ENCODE results near the gene CD69. TPM values are rescaled to one million over a fixed set of nuclear protein-coding genes. Genes with fewer than 3 reads are reported as not detected.

Gene CD69
- polyA plus RNA-seq, 1 donor from 2014 or later: 0.72 TPM

- Histone ChIP-seq H3K9ac (ENCODE audit: low read length) (no peak overlapping the region), H3K4me3 (ENCODE audit: low read length) (no peak overlapping the region), H3K4me2 (ENCODE audit: low read length) (no peak overlapping the region), H4K20me1 (ENCODE audit: insufficient read depth) (no peaks in the 10 kb centered on the region), H3K79me2 (replicated peaks; ENCODE audit: insufficient read depth, low read length) (no peaks in the 10 kb centered on the region), H3K9me3 (ENCODE audit: low read length) (no peaks in the 10 kb centered on the region), H3K36me3 (ENCODE audit: insufficient read depth, low read length) (no peaks in the 10 kb centered on the region), H3F3A (ENCODE audit: insufficient read depth, low read length, poor library complexity, severe bottlenecking) (no peaks in the 10 kb centered on the region), H2AFZ (ENCODE audit: low read depth, low read length) (no peak overlapping the region), H3K9me2 (ENCODE audit: insufficient read depth, low read length) (no peaks in the 10 kb centered on the region), H3K27ac (ENCODE audit: low read length) (no peak overlapping the region), H3K27me3 (ENCODE audit: insufficient read depth, low read depth, low read length) (no peaks in the 10 kb centered on the region)
- no peak for TF ChIP-seq TAF1 (IDR thresholded peaks at IDR 0.05; ENCODE audit: low read depth)
- TF ChIP-seq EZH2 (IDR thresholded peaks at IDR 0.05; ENCODE audit: borderline replicate concordance, insufficient read depth, low read length, poor library complexity, severe bottlenecking): no peak
- TF ChIP-seq MXI1 (conservative IDR thresholded peaks at IDR 0.05; ENCODE audit: poor library complexity, severe bottlenecking): no peak
- no peak for TF ChIP-seq SMC3 (conservative IDR thresholded peaks at IDR 0.05; ENCODE audit: poor library complexity)
- no peak for TF ChIP-seq RAD21 (conservative IDR thresholded peaks at IDR 0.05)
These were observed 36.3 kb upstream of the CD69 start for GRCh38 chr12:9796971-9797370.

- Histone ChIP-seq H3F3A (ENCODE audit: insufficient read depth, low read length, poor library complexity, severe bottlenecking) (no peaks in the 10 kb centered on the region), H3K9ac (ENCODE audit: low read length) (no peak overlapping the region), H3K36me3 (ENCODE audit: insufficient read depth, low read length) (no peaks in the 10 kb centered on the region), H4K20me1 (ENCODE audit: insufficient read depth) (no peaks in the 10 kb centered on the region), H3K79me2 (replicated peaks; ENCODE audit: insufficient read depth, low read length) (no peaks in the 10 kb centered on the region), H3K4me3 (ENCODE audit: low read length) (no peak overlapping the region), H3K9me3 (ENCODE audit: low read length) (no peaks in the 10 kb centered on the region), H3K27me3 (ENCODE audit: insufficient read depth, low read depth, low read length) (no peaks in the 10 kb centered on the region), H2AFZ (ENCODE audit: low read depth, low read length) (no peak overlapping the region), H3K9me2 (ENCODE audit: insufficient read depth, low read length) (no peaks in the 10 kb centered on the region), H3K27ac (ENCODE audit: low read length) (no peak overlapping the region), H3K4me2 (ENCODE audit: low read length) (no peak overlapping the region)
- no peak for TF ChIP-seq RAD21 (conservative IDR thresholded peaks at IDR 0.05)
- no peak for TF ChIP-seq POLR2AphosphoS5 (IDR thresholded peaks at IDR 0.05)
- TF ChIP-seq, protein P1, sequence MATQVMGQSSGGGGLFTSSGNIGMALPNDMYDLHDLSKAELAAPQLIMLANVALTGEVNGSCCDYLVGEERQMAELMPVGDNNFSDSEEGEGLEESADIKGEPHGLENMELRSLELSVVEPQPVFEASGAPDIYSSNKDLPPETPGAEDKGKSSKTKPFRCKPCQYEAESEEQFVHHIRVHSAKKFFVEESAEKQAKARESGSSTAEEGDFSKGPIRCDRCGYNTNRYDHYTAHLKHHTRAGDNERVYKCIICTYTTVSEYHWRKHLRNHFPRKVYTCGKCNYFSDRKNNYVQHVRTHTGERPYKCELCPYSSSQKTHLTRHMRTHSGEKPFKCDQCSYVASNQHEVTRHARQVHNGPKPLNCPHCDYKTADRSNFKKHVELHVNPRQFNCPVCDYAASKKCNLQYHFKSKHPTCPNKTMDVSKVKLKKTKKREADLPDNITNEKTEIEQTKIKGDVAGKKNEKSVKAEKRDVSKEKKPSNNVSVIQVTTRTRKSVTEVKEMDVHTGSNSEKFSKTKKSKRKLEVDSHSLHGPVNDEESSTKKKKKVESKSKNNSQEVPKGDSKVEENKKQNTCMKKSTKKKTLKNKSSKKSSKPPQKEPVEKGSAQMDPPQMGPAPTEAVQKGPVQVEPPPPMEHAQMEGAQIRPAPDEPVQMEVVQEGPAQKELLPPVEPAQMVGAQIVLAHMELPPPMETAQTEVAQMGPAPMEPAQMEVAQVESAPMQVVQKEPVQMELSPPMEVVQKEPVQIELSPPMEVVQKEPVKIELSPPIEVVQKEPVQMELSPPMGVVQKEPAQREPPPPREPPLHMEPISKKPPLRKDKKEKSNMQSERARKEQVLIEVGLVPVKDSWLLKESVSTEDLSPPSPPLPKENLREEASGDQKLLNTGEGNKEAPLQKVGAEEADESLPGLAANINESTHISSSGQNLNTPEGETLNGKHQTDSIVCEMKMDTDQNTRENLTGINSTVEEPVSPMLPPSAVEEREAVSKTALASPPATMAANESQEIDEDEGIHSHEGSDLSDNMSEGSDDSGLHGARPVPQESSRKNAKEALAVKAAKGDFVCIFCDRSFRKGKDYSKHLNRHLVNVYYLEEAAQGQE (IDR thresholded peaks at IDR 0.05; ENCODE audit: borderline replicate concordance): no peak
- no peak for TF ChIP-seq EP300 (conservative IDR thresholded peaks at IDR 0.05; ENCODE audit: poor library complexity, severe bottlenecking)
- TF ChIP-seq EZH2 (IDR thresholded peaks at IDR 0.05; ENCODE audit: borderline replicate concordance, insufficient read depth, low read length, poor library complexity, severe bottlenecking): no peak
- no peak for TF ChIP-seq MXI1 (conservative IDR thresholded peaks at IDR 0.05; ENCODE audit: poor library complexity, severe bottlenecking)
- TF ChIP-seq CTCF (IDR thresholded peaks at IDR 0.05; ENCODE audit: poor library complexity, severe bottlenecking): no peak
- TF ChIP-seq SMC3 (conservative IDR thresholded peaks at IDR 0.05; ENCODE audit: poor library complexity): no peak
These were observed 35.6 kb upstream of the CD69 start for GRCh38 chr12:9796346-9796745.

Data from neural cell (in vitro differentiated cells).